GM21447 (cell line): ENCODE results near the gene PCDHA7.
"Not testable (repeated sequence)": the region's sequence is repeated elsewhere in the genome, so short reads cannot be mapped to it uniquely, and the experiment has no call there.

Experiments used
- ATAC-seq: cut with Tn5 transposase; IDR thresholded peaks from one replicate; pipeline ENCODE4 v1.9.1; 2021; ENCODE audit not compliant: unreplicated experiment

The PCDHA7 gene

DNA sequence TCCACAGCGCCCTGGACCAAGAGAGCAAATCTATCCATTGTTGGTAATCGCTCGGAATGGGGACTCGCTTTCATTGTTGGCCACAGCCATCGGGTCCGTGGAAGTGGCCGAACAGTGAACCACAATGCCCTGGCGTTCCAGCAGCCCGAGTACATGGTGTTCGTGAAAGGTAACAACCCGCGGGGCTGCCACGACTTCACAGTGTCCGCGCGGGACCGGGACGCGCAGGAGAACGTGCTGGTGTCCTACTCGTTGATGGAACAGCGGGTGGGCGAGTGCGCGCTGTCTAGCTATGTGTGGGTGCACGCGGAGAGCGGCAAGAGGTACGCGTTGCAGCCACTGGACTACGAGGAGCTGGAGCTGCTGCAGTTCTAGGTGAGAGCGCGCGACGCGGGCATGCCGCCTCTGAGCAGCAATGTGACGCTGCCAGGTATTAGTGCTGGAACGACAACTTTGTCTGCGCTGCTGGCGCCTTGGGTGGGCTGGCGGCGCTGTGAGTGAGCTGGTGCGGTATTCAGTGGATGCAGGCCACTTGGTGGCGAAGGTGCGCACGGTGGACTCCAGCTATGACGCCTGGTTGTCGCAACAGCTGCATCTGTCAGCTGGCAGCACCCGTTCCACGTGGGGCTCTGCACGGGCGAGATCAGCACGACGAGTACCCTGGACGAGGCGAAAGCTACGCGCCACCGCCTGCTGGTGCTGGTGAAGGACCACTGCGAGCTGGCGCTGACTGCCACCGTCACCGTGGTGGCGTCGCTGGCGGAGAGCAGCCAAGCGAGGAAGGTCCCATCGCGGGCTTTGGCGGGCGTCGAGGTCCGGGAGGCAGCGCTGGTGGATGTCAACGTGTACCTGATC lies 28.6 kb downstream of the PCDHA7 start:
- no peak for ATAC-seq

DNA sequence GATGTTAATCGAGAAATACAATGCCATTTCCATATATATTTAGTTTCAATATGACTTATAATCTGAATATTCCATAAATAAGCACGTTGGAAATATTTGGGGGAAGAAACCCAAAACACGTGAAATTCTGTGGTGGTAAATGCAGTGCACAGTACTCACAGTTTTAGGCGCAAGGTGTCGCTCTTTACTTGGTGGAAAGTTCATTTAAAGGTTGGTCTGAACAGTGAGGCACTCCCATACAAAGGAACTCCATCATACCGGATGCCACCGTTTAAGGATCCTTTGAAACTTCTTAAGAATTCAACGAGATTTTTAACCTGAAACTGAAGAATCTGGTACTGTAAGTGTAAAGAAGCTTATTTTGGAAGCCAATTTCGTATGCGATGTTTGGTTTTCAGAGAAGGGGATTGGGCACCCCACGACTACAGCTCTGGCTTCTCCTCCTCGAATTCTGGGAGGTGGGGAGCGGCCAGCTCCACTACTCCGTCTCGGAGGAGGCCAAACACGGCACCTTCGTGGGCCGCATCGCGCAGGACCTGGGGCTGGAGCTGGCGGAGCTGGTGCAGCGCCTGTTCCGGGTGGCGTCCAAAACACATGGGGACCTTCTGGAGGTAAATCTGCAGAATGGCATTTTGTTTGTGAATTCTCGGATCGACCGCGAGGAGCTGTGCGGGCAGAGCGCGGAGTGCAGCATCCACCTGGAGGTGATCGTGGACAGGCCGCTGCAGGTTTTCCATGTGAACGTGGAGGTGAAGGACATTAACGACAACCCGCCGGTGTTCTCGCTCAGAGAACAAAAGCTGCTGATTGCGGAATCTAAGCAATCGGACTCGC lies 34.9 kb downstream of the PCDHA7 start, which contains the start of gene PCDHA11:
Gene PCDHA11, plus strand, starts transcription at position 237 of the 834 bp plus-strand sequence. Its CDS starts 147 bp downstream, at position 384.
- ATAC-seq, result no peak

DNA sequence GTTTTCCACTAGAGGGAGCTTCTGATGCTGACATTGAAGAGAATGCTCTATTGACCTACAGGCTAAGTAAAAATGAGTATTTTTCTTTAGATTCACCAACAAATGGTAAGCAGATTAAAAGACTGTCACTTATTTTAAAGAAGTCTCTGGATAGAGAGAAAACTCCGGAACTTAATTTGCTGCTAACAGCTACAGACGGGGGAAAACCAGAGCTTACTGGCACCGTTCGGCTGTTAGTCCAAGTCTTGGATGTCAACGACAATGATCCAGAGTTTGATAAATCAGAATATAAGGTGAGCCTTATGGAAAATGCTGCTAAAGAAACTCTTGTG lies 35.5 kb downstream of the PCDHA7 start:
- no peak for ATAC-seq

DNA sequence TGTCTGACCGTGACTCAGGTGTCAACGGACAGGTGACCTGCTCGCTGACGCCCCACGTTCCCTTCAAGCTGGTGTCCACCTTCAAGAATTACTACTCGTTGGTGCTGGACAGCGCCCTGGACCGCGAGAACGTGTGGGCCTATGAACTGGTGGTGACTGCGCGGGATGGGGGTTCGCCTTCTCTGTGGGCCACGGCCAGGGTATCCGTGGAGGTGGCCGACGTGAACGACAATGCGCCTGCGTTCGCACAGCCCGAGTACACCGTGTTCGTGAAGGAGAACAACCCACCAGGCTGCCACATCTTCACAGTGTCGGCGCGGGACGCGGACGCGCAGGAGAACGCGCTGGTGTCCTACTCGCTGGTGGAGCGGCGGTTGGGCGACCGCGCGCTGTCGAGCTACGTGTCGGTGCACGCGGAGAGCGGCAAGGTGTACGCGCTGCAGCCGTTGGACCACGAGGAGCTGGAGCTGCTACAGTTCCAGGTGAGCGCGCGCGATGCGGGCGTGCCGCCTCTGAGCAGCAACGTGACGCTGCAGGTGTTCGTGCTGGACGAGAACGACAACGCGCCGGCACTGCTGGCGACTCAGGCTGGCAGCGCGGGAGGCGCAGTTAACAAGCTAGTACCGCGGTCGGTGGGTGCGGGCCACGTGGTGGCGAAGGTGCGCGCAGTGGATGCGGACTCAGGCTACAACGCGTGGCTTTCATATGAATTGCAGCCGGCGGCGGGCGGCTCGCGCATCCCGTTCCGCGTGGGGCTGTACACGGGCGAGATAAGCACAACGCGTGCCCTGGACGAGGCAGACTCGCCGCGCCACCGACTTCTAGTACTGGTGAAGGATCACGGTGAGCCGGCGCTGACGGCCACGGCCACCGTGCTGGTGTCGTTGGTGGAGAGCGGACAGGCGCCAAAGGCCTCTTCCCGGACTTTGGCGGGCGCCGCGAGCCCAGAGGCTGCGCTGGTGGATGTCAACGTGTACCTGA lies 36.4 kb downstream of the PCDHA7 start:
- ATAC-seq, result no peak

DNA sequence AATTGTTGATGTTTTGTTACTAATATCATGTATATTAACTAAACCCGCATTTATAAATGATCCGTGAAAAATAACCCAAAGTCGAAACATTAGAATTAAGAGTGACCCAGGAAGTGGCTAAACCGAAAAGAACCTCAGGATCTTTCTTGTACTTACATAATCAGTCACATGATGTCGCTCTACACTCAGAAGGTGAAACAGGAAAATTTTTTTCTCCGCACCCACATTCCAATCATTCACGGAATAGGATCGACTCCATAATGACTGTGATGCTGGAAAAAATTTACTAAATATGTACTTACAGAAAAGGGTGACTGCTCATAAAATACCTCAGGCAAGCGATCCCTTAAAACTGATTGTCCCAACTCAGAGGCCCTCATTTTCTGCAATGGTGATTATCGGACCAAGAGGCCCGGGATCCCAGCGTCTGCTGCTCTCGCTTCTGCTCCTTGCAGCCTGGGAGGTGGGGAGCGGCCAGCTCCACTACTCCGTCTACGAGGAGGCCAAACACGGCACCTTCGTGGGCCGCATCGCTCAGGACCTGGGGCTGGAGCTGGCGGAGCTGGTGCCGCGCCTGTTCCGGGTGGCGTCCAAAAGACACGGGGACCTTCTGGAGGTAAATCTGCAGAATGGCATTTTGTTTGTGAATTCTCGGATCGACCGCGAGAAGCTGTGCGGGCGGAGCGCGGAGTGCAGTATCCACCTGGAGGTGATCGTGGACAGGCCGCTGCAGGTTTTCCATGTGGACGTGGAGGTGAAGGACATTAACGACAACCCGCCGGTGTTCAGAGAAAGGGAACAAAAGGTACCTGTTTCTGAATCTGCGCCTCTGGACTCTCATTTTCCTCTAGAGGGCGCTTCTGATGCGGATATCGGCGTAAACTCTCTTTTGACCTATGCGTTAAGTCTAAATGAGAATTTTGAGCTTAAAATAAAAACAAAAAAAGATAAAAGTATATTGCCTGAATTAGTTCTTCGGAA lies 41.3 kb downstream of the PCDHA7 start, which contains the start of gene PCDHA12:
Gene PCDHA12, plus strand, starts transcription at position 224 of the 981 bp plus-strand sequence. Its CDS starts 165 bp downstream, at position 389.
- ATAC-seq, result no peak

DNA sequence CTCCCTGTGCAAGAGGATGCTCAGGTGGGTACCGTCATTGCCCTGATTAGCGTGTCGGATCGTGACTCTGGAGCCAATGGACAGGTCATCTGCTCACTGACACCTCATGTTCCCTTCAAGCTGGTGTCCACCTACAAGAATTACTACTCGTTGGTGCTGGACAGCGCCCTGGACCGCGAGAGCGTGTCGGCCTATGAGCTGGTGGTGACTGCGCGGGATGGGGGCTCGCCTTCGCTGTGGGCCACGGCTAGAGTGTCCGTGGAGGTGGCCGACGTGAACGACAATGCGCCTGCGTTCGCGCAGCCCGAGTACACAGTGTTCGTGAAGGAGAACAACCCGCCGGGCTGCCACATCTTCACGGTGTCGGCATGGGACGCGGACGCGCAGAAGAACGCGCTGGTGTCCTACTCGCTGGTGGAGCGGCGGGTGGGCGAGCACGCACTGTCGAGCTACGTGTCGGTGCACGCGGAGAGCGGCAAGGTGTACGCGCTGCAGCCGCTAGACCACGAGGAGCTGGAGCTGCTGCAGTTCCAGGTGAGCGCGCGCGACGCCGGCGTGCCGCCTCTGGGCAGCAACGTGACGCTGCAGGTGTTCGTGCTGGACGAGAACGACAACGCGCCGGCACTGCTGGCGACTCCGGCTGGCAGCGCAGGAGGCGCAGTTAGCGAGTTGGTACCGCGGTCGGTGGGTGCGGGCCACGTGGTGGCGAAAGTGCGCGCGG lies 42.6 kb downstream of the PCDHA7 start:
- ATAC-seq, result not testable (repeated sequence)

DNA sequence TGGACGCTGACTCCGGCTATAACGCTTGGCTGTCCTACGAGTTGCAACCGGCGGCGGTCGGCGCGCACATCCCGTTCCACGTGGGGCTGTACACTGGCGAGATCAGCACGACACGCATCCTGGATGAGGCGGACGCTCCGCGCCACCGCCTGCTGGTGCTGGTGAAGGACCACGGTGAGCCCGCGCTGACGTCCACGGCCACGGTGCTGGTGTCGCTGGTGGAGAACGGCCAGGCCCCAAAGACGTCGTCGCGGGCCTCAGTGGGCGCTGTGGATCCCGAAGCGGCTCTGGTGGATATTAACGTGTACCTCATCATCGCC lies 43.2 kb downstream of the PCDHA7 start:
- no peak for ATAC-seq

DNA sequence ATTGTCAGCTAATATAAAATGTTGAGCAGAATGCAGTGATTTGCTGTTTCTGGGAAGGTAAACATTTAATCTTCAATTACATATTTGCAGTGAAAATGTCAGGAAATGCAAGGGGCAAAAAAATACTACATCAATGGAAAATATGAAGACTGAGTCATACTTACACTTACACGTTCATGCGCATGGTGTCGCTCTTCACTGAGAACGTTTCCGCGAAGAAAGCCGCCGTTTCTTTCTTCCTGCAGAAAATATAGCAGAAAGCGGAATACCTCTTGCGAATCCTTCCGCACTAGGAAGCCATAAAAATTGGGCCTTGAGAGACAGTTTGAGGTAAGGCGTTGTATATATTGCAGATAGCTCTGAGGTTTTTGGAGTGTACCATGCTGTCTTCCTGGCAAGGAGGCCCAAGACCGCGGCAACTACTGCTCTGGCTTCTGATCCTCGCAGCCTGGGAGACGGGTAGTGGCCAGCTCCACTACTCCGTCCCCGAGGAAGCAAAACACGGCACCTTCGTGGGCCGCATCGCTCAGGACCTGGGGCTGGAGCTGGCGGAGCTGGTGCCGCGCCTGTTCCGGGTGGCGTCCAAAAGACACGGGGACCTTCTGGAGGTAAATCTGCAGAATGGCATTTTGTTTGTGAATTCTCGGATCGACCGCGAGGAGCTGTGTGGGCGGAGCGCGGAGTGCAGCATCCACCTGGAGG lies 48.0 kb downstream of the PCDHA7 start, which contains the start of gene PCDHA13:
Gene PCDHA13, plus strand, starts transcription at position 236 of the 702 bp plus-strand sequence. Its CDS starts 145 bp downstream, at position 381.
- no peak for ATAC-seq

DNA sequence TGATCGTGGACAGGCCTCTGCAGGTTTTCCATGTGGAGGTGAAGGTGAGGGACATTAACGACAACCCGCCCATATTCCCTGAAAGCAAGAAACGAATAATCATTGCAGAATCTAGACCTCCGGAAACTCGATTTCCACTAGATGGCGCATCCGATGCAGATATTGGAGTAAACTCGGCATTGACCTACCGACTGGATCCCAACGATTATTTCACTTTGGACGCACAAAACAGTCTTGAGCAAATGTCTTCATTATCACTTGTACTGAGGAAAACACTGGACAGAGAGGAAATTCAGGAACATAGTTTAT lies 48.5 kb downstream of the PCDHA7 start:
- no peak for ATAC-seq

DNA sequence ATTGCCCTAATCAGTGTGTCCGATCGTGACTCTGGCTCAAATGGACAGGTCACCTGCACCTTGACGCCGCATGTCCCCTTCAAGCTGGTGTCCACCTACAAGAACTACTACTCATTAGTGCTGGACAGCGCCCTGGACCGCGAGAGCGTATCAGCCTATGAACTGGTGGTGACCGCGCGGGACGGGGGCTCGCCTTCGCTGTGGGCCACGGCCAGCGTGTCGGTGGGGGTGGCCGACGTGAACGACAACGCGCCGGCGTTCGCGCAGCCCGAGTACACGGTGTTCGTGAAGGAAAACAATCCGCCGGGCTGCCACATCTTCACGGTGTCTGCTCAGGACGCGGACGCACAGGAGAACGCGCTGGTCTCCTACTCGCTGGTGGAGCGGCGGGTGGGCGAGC lies 49.3 kb downstream of the PCDHA7 start:
- ATAC-seq, result no peak

DNA sequence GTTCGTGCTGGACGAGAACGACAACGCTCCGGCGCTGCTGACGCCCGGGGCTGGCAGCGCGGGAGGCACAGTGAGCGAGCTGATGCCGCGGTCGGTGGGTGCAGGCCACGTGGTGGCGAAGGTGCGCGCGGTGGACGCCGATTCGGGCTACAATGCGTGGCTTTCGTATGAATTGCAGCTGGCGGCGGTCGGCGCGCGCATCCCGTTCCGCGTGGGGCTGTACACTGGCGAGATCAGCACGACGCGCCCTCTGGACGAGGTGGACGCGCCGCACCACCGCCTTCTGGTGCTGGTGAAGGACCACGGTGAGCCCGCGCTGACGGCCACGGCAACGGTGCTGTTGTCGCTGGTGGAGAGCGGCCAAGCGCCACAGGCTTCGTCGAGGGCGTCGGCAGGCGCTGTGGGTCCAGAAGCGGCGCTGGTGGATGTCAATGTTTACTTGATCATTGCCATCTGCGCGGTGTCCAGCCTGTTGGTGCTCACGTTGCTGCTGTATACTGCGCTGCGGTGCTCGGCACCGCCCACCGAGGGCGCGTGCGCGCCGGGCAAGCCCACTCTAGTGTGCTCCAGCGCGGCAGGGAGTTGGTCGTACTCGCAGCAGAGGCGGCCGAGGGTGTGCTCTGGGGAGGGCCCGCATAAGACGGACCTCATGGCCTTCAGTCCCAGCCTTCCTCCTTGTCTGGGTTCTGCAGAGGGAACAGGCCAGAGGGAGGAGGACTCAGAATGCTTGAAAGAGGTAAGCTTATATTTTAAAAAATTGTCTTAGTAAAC lies 50.0 kb downstream of the PCDHA7 start:
- no peak for ATAC-seq
